Measurements from ENCODE around the gene CHST1. TPM values are rescaled to one million over a fixed set of nuclear protein-coding genes. Genes with fewer than 3 reads are reported as not detected.

The CHST1 gene
- total RNA-seq, 1 experiment from 2014 or later = not detected

DNA sequence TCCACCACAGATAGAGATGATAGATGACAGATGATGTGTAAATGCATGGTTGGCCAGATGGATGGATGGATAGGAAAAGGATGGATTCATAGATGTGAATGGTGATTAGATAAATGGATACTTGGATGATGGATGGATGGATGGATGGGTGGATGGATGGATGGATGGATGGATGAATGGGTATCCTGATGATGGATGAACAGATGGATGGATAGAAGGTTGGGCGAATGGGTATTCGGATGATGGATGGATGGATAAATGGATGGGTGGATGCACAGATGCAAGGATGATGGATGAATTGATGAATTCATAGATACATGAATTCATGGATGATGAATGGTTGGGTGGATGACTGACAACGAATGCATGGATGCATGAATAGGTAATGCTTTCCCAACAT is 56.1 kb downstream of the CHST1 start:
- TF ChIP-seq EZH2phosphoT487 (IDR thresholded peaks at IDR 0.05; ENCODE audit: borderline replicate concordance, low read length) (no peak), EZH2 (IDR thresholded peaks at IDR 0.05; ENCODE audit: low read length, unreplicated experiment) (no peak), CTCF (conservative IDR thresholded peaks at IDR 0.05; ENCODE audit: low read depth, low read length) (no peak)
- POLR2A ChIA-PET (ENCODE audit: unreplicated experiment) = no interaction called here
- no peak for DNase-seq

DNA sequence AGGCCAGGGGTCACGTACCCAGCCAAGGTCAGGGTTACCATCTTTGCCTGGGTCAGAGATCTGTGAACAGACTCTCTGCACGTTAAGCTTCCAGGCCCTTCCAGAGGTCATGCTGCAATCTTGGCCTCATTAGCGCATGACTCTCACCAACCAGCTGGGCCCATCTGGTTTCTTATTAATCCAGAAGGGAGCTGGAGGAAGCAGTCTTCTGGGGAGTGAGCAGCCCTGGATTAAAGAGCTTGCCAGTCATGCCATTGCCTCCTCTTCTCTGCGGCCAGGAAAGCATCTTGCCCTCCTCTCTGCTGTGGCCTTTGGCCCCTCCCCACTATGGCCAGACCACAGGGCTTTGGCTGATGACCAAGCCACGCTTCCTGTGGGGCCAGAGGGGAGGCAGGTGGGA is 57.4 kb downstream of the CHST1 start:
- TF ChIP-seq CTCF (conservative IDR thresholded peaks at IDR 0.05; ENCODE audit: low read depth, low read length) = no peak
- no peak for TF ChIP-seq EZH2phosphoT487 (IDR thresholded peaks at IDR 0.05; ENCODE audit: borderline replicate concordance, low read length)
- no peak for TF ChIP-seq EZH2 (IDR thresholded peaks at IDR 0.05; ENCODE audit: low read length, unreplicated experiment)
- Histone ChIP-seq H3K4me3 (ENCODE audit: low read length) (no peak overlapping the region), H3K9me3 (ENCODE audit: low read length) (no peaks in the 10 kb centered on the region), H3F3A (ENCODE audit: low read length, unreplicated experiment) (no peaks in the 10 kb centered on the region), H3K4me1 (ENCODE audit: insufficient read depth, low read length) (no peaks in the 10 kb centered on the region), H4K20me1 (ENCODE audit: low read length) (no peaks in the 10 kb centered on the region), H2AFZ (ENCODE audit: low read length) (no peak overlapping the region), H3K27me3 (ENCODE audit: low read length) (peaks cover 7% of the 10 kb centered on the region; the same call in 1 of the 2 replicates), H3K36me3 (ENCODE audit: low read depth, low read length) (no peaks in the 10 kb centered on the region), H3K79me2 (ENCODE audit: low read length) (no peaks in the 10 kb centered on the region), H3K27ac (ENCODE audit: low read length) (no peak overlapping the region), H3K9ac (ENCODE audit: low read length) (no peak overlapping the region), H3K9me2 (replicated peaks; ENCODE audit: low read length) (no peaks in the 10 kb centered on the region), H3K4me2 (ENCODE audit: low read length) (no peak overlapping the region)
- ChIA-PET CTCF (no interaction called here), POLR2A (ENCODE audit: unreplicated experiment) (no interaction called here)
- ATAC-seq (no peak), DNase-seq (no peak)
- intact Hi-C loops (cut with micrococcal nuclease) = no loop called here
- no TSS peak for BruUV-seq (replicated peaks)

More for the DNA sequence above, 56.1 kb downstream of the CHST1 start:
- Histone ChIP-seq H3K79me2 (ENCODE audit: low read length) (no peaks in the 10 kb centered on the region), H4K20me1 (ENCODE audit: low read length) (no peaks in the 10 kb centered on the region), H3K4me3 (ENCODE audit: low read length) (no peak overlapping the region), H3K9me2 (replicated peaks; ENCODE audit: low read length) (no peaks in the 10 kb centered on the region), H3F3A (ENCODE audit: low read length, unreplicated experiment) (no peaks in the 10 kb centered on the region), H3K4me1 (ENCODE audit: insufficient read depth, low read length) (no peaks in the 10 kb centered on the region), H3K27me3 (ENCODE audit: low read length) (no peaks in the 10 kb centered on the region; the same call in 1 of the 2 replicates), H3K36me3 (ENCODE audit: low read depth, low read length) (no peaks in the 10 kb centered on the region), H3K9ac (ENCODE audit: low read length) (no peak overlapping the region), H3K9me3 (ENCODE audit: low read length) (no peaks in the 10 kb centered on the region), H3K27ac (ENCODE audit: low read length) (no peak overlapping the region), H2AFZ (ENCODE audit: low read length) (no peak overlapping the region), H3K4me2 (ENCODE audit: low read length) (no peak overlapping the region)
- intact Hi-C loops (cut with micrococcal nuclease) = no loop called here
- BruUV-seq (replicated peaks) = no TSS peak
- CTCF ChIA-PET = no interaction called here
- ATAC-seq = no peak

DNA sequence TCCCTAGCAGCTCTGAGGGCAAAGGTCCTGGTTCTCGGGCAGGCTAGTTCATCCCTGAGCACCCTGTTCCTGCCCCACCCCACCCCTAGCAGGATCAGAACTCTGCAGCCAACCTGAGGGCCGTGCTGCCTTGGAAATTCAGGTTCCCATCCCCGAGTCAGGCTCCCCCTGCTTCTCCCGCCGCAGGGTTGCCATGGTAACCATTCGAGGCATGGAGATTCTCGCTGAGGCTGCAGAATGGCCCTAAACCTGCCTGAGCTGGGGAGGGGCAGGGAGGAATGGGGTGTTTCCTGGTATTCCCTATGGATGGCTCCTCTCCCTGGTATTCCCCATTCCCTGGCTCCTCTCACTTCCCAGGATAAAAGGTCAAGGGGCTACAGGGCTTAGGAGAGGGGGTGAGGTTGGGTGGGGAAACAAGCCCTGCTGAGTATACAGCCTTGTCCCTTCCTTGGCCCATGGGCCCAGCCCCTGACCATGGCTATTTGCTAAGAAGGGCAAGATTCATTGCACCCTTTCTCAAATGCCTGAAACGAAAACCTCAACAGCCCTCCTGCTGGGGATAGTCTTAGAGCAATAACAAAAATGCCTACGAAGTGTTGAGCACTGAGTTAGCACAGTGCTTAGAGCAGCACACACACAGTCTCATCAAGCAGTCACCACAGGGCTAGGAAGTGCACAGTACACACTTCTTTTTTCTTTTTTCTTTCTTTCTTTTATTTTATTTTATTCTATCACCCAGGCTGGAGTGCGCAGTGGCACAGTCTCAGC is 58.7 kb downstream of the CHST1 start:
- DNase-seq = no peak
- no peaks in the 10 kb centered on the region for H3K36me3 ChIP-seq (ENCODE audit: low read depth, low read length)
- H3K4me2 ChIP-seq (ENCODE audit: low read length) = no peak overlapping the region
- no peaks in the 10 kb centered on the region for H4K20me1 ChIP-seq (ENCODE audit: low read length)
- no peak overlapping the region for H3K27ac ChIP-seq (ENCODE audit: low read length)
- intact Hi-C loops (cut with micrococcal nuclease) = no loop called here
- H3K27me3 ChIP-seq (ENCODE audit: low read length) = peaks cover 13% of the 10 kb centered on the region; the same call in 1 of the 2 replicates
- no peaks in the 10 kb centered on the region for H3K9me2 ChIP-seq (replicated peaks; ENCODE audit: low read length)
- H3K9me3 ChIP-seq (ENCODE audit: low read length) = no peaks in the 10 kb centered on the region
- H2AFZ ChIP-seq (ENCODE audit: low read length) = no peak overlapping the region
- no peak for TF ChIP-seq EZH2 (IDR thresholded peaks at IDR 0.05; ENCODE audit: low read length, unreplicated experiment)
- no peaks in the 10 kb centered on the region for H3K4me1 ChIP-seq (ENCODE audit: insufficient read depth, low read length)
- POLR2A ChIA-PET (ENCODE audit: unreplicated experiment) = no interaction called here
- H3K4me3 ChIP-seq (ENCODE audit: low read length) = no peak overlapping the region
- ATAC-seq = no peak
- H3K79me2 ChIP-seq (ENCODE audit: low read length) = no peaks in the 10 kb centered on the region
- no peaks in the 10 kb centered on the region for H3F3A ChIP-seq (ENCODE audit: low read length, unreplicated experiment)
- H3K9ac ChIP-seq (ENCODE audit: low read length) = no peak overlapping the region
- BruUV-seq (replicated peaks) = no TSS peak
- CTCF ChIA-PET = no interaction called here

Data from PC-3 (cell line).